Testis (tissue), 2 donors: Measurements from ENCODE around the gene VPS33A.
A peak's percentile ranks its signal among the peaks of the same experiment; 100 is the strongest.

Experiments
- POLR2A ChIP-seq: fragments of 450-650 bp; IDR thresholded peaks from one replicate; pipeline ENCODE4 v1.6.1; 2017; ENCODE audit warnings: antibody characterized with exemption, mild to moderate bottlenecking, moderate library complexity
- TF ChIP-seq, protein P1 (sequence below), 3 experiments: fragments of 450-650 bp in 2 of 3; fragments of 200-600 bp in 1 of 3; sonication (generic) in 1 of 3; IDR thresholded peaks; one replicate each; pipeline ENCODE4 v1.5.1; 2016 to 2019; ENCODE audit warnings: antibody characterized with exemption in 3 of 3, mild to moderate bottlenecking in 2 of 3, moderate library complexity in 1 of 3

DNA sequence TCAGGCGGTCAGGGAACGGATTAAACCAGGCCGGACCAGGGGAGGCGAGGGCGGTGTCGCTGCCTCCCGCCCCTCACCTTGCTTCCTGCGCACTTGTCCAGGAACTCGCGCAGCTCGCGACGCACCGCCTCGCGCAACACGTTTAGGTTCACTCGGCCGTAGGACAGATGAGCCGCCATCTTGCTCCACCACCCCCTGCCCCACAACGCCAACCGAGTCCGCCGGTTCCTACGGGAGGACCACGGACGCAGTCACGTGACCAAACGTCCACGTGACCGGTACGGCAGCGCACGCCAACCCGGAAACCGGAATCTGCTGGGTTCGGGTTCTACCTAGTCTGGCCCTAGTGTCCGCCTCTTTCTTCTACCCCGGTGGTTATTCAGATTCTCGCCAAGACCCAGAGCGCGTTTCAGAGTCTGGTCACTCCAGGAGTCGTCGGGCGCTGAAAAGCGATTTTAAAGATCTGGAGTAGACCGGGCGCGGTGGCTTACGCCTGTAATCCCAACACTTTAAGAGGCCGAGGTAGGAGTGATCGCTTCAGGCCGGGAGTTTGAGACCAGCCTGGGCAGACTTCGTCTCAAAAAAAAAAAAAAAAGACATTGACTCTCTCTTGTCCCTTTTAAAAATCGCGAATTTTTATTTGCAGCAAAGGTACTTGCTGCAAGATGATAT lies at the start of gene VPS33A:
- TF ChIP-seq, protein P1, sequence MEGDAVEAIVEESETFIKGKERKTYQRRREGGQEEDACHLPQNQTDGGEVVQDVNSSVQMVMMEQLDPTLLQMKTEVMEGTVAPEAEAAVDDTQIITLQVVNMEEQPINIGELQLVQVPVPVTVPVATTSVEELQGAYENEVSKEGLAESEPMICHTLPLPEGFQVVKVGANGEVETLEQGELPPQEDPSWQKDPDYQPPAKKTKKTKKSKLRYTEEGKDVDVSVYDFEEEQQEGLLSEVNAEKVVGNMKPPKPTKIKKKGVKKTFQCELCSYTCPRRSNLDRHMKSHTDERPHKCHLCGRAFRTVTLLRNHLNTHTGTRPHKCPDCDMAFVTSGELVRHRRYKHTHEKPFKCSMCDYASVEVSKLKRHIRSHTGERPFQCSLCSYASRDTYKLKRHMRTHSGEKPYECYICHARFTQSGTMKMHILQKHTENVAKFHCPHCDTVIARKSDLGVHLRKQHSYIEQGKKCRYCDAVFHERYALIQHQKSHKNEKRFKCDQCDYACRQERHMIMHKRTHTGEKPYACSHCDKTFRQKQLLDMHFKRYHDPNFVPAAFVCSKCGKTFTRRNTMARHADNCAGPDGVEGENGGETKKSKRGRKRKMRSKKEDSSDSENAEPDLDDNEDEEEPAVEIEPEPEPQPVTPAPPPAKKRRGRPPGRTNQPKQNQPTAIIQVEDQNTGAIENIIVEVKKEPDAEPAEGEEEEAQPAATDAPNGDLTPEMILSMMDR (IDR thresholded peaks at IDR 0.05) = peak in 1 of 3 experiments; percentile 44
- no peak for TF ChIP-seq POLR2A
